Hypothalamus (tissue), 51 donors: Measurements from ENCODE around the gene NTN3.
A peak's percentile ranks its signal among the peaks of the same experiment; 100 is the strongest.

Experiments used
- DNase-seq, 51 donors: peaks; one replicate each; lab custom pipeline; 2025; lab: John Stamatoyannopoulos, UW

NTN3 gene

DNA sequence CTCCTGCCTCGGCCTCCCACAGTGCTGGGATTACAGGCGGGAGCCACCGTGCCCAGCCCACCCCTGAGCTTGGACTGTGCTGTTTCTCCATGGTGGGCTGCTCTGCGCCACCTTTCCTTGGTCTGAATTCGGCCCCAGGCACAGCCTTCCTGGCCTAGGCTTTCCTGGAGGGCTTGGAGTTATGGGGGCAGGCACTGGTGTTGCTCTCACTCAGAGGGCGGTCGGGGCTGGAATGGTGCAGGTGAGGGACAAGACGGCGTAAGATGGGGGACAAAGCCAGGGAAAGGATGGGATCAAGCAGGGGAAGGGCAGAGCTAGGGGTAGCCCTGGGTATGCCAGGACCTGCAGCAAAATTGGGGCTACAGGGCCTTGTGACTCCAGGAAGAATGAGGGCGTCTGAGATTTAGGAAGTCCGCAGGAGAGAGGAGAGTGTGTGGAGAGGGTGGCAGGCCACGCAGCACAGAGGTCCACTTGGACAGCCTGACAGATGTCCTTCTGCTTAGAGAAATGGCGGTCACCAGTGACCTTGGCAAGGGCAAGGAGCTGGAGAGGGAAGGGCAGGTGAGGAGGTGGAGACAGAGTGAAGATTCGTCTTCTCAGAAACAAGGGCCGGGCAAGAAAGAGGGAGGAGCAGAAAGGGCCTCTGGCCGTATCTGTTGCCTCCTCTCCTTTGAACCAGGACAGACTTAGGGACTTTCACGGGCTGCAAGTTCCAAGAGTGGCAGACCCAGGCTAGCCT lies 41.1 kb downstream of the NTN3 start:
- DNase-seq: no peak

DNA sequence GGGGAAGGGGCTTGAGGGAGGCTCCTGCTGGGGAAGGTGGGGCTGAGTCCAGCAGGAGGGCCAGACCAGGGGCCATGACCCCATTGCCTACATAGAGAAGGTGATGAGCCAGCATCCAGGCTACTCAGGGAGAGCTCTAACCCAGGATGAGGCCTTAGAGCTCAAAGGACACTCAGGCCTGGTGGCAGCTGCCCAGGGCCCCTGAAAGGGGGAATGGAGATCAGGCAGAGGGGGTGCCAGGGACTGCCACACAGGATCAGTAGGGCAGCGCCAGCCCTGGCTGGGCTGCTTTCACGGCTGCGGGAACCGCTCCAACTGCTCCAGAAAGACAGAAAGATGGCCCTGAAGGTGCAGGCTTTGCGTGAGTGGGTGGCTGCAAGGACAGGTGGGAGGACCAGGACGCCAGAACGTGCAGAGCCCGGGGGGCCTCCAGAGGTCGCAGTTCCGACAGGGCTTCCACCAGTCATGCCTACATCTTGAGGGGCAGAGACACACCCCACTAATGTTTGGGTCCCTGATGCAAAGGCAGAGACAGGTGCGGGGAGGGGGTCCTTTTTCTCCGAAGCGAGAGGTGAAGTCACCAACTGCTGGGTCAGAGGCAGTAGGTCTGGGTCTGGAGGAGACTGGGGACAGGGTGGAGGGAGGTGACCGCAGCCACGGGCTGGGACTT lies 41.8 kb downstream of the NTN3 start:
- peak in 2 of 51 donors; percentile 55 to 57 for DNase-seq

DNA sequence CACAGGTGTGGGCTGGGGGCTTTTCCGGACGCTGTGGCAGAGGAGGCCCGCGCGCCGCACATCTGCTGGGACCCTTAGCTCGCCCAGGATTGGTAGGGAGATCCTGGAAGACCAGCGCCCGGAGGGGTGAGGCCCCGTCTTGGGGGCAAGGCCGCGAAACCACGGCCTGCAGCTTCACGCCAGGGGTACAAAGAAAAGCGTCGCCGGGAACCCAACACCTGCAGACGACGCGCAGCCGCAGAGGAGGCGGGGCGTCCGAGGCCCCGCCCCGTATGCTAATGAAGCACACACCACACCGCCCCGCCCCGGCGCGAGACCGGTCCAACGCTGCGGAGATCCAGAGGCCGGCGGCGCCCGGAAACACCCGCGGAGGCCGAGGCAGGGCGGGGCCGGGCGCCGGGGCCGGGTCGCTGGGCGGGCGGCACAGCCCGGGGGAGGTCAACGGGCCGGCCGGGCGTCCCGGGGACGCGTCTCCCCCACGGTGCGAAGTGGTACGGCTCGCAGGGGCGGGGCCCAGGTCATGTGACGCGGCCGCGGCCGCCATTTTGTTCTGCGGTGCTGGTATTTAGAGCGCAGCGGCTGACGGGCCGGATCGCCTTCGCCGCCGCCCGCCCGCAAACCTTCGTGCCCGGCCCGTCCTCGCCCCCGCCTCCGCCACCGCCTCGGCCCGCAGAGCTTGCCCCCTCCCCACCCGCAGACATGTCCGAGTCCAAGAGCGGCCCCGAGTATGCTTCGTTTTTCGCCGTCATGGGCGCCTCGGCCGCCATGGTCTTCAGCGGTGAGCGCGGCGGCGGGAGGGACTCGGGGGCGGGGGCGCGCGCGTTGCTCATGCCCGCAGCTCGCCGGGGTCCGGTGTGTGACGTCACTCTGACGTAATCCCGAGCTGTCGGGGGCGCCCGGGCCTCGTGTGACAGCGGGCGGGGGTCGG lies 42.6 kb downstream of the NTN3 start, which contains the start of gene ATP6V0C:
Gene ATP6V0C, plus strand, starts transcription at position 548 of the 928 bp plus-strand sequence. Its CDS starts 152 bp downstream, at position 700.
- peak; percentile 66 to 97 (median 90) for DNase-seq

DNA sequence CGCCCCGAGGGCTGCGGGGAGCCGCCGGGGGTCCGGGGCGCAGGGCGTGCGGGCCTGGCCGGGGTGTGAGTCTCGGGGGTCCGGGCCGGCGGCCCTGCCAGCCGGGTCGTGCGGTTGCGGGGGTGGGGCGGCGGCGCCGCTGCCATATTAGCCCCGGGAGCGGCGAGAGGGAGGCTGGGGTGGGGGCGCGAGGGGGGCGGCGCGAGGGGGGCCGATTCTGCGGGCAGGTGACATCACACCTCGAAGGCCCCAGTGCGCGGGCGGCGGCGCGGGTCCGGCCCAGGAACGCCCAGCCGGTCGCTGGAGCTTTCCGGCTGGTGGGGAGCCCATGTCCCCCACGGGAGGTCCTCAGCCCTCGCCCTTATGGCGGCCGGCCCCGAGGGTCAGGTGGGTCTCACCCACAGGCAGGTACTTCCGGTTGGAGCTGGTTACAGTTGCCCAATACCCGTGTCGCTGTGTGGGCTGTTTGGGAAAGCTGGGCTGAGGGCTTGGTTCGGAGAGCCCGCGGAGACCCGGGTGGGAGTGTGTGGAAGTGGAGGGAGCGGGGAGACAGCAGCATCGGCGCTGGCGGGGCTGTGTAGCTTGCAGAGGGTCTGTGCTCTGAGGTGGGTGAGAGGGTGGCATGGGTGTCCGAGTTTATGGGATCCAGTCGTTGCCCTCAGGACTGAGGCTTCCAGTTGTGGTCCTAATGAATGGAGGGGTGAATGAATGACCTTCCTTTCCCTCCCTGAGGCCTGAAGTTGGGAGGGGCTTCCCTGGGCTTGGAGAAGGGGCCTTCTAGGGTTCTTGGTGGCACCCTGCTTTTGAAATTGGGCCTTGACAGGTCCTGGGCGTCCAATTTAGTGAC lies 43.5 kb downstream of the NTN3 start:
- DNase-seq: peak in 1 of 51 donors; percentile 52

DNA sequence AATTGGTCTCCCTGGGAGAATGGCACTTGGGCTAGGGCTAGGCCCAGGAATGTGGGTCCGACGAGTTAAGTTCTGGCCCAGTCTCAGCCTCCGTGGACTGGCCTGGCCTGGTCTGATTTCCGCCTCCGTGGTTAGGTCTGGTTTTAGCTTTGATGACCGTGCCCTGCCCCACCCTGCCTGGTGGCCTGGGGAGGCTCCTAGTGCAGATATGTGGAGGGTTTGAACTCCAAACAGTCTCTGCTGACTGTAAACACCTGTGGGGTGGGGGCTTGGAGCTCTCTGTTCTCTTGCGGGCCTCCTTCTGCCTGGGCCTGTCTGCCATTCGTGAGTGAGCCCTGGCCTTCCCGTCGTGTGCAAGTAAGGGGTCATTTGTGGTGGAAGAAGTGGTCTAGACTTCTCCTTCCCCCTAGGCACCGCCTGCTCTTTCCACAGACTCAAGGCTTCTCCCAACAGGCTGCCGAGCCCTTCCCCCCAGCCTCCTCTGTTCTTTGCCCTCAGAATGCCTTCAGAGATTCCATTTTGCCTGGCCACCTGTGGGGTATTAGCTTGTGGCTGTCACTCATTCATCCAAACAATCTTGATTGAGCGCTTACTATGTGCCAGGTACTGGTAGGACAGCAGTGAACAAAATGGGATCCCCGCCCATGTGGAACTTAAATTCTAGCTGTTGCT lies 44.2 kb downstream of the NTN3 start:
- DNase-seq: no peak

DNA sequence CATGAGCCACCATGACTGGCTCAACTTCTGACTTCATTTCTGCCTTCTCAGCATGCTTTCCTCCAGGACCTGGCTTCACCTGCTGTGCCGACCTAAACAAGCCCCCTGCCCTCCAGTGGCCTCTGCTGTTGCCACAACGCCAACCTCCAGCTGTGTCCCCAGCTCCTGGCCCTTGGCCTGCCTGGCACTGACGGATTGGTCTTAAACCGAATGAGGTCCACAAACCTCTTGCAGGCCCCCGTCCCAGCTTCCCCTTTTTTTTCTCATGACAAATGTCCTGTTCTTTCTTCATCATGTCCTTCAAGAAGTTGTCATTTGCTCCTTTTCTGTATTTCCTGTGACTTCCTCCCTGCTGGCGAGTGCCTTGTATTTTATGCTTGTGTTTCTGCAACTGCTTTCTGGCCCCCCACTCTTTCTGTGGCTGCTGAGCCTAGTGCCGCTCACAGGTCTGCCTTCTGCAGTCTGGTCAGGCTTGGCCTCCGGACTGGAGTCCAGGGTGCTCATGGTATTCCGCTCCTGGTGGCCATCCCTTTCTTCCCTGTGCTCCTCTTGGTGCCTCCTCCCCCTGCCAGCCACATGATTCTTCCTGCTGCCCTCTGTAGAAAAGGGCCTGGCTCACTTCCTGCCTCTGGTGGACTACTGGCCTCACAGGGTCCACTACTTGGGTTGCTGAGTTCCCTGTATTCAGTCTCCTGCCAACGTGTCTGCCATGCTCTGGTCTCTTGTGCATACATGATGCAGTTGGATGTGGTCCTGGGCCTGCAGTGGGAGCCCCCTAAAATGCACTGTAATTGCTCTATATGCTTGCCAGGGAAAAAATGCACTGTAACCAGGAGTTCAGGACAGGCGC lies 45.5 kb downstream of the NTN3 start:
- peak in 6 of 51 donors; percentile 18 to 52 (median 30) for DNase-seq

DNA sequence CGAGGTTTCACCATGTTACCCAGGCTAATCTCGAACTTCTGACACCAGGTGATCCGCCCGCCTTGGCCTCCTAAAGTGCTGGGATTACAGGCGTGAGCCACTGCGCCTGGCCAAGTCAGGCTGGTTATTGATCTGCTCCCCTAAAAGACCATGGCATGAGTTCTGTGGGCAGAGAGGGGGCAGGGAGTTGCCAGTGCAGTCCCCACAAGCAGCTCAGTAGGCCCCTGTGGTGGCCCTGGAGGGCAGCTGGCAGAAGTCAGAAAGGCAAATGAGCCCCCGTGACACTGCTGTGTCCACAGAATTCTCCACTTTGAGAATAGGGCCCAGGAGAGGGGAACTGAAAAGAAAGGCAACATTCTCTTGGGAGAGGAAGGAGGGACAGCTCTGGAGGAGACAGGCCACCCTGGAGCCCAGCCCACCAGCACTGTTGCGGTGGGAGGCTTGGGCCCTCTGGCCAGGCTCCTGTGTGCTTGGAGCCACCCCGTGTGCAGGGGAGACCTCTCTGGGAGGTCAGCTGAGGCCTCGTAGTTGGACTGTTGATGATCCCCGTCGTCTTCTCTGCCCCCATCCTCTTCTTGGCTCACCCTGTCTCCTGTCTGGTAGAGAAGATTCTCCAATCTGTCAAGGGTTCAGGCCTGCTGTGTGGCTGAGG lies 47.0 kb downstream of the NTN3 start:
- DNase-seq: no peak

DNA sequence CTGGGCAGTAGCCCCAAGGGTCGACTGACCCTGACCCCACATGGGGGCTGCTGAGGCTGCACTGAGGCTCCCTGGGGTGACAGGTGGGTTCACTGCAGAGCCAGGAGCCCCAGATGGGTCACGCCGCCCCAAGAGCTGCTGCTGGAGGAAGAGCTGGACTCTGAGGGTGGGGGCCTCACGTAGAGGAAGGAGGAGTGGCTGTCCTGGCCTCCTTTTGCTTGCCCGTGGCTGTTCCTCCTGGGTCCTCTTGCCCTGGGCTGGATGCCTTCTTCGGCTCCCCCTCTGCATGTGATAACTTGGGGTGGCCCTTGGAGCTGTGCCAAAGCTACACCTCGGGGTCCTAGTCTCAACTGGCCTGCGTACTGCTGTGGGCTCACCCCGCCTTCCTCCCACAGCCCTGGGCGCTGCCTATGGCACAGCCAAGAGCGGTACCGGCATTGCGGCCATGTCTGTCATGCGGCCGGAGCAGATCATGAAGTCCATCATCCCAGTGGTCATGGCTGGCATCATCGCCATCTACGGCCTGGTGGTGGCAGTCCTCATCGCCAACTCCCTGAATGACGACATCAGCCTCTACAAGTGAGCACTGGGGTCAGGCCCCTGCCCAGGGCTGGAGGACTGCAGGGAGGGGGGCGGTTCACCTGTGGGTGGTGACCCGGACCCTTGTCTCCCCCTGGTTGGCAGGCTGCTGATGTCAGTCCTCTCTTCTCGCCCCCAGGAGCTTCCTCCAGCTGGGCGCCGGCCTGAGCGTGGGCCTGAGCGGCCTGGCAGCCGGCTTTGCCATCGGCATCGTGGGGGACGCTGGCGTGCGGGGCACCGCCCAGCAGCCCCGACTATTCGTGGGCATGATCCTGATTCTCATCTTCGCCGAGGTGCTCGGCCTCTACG lies 48.0 kb downstream of the NTN3 start:
- no peak for DNase-seq

DNA sequence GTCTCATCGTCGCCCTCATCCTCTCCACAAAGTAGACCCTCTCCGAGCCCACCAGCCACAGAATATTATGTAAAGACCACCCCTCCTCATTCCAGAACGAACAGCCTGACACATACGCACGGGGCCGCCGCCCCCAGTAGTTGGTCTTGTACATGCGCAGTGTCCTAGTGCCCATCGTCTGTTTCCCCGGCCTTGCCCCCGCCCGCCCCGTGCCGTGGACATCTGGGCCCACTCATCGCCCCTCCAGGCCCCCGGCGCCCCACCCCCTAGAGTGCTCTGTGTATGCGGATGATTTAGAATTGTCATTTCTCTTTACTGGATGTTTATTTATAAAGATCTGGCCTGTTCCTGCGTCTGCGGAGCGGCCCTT lies 48.6 kb downstream of the NTN3 start:
- DNase-seq: no peak

DNA sequence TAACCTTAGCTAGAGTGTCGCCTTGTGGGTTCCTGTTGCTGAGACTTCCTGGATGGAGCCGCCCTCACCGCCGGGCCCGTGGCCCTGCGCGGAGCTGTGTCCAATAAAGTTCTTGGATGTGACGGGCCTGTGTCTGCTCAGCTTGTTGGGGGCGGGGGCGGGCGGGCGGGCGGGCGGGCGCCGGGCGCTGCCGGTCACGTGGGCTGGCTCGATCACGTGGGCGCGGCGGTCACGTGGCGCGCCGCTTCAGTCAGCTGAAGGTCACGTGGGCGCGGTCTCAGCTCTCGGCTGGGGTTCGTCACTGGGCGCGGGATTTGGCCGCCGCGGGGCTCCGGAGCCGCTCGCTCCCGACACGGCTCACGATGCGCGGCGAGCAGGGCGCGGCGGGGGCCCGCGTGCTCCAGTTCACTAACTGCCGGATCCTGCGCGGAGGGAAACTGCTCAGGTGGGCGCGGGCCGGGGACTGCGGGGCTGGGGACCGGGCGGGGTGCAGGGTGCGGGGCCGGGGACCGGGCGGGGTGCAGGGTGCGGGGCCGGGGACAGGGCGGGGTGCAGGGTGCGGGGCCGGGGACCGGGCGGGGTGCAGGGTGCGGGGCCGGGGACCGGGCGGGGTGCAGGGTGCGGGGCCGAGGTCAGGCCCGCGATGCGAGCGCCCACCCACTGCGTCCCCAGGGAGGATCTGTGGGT lies 49.1 kb downstream of the NTN3 start, which contains the start of gene AMDHD2:
Gene AMDHD2, plus strand, starts transcription at position 275 of the 687 bp plus-strand sequence. Its CDS starts 88 bp downstream, at position 363.
- DNase-seq: peak; percentile 35 to 90 (median 79)

DNA sequence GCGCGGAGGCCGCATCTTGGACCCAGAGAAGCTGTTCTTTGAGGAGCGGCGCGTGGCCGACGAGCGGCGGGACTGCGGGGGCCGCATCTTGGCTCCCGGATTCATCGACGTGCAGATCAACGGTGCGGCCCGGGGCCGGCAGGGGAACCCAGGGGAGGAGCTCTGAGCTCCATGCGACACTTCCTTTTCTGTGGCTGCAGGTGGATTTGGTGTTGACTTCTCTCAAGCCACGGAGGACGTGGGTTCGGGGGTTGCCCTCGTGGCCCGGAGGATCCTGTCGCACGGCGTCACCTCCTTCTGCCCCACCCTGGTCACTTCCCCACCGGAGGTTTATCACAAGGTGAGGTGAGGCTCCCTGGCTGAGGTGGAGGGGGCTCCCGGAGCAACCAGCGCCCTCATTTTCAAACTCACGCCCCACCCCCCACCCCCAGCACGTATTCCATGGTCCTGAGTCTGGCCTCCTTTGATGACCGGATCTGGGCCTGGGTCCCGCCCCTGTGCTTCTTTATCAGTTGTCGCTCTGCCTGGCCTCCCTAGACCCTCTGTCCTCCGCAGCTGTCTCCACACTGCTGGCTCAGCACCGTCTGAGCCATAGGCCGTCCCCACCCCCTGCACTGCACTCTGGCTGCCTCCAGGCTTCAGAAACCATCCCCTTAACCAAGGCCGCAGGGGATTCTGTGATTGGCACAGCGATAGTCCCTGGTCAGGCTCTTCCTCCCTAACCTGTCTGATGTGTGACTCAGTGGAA lies 49.9 kb downstream of the NTN3 start:
- DNase-seq: no peak
